ENCODE results near the gene SPAG16.

Gene SPAG16

Small RNA genes within 50 kb of the gene (small RNA-seq; reads per million reads assigned to genes)
- gene MIR4438 = 0 reads per million in 2 experiments

All from SK-N-DZ (cell line).